T-helper 1 cell treated with Interleukin-12 subunit alpha and Interleukin-12 subunit beta and Interleukin-4 antibody, amounts not matched to agents 30 ng/mL and 1 ng/mL, for 36 hours (primary cell): Measurements from ENCODE around the gene RPUSD1. TPM values are rescaled to one million over a fixed set of nuclear protein-coding genes. Genes with fewer than 3 reads are reported as not detected.
"Not testable (repeated sequence)": the region's sequence is repeated elsewhere in the genome, so short reads cannot be mapped to it uniquely, and the experiment has no call there.

Source experiments
- intact Hi-C: fragments of 100-400 bp; cut with micrococcal nuclease; formaldehyde crosslinking; loops from one replicate; pipeline ENCODE4 v1.15.1; 2024
- total RNA-seq: library from RNA; stranded (reverse); gene quantifications from 2 replicates; pipeline ENCODE4 v1.2.3, GENCODE V29; 2022

RPUSD1 gene
- total RNA-seq, 1 donor from 2014 or later: 35.4 TPM

DNA sequence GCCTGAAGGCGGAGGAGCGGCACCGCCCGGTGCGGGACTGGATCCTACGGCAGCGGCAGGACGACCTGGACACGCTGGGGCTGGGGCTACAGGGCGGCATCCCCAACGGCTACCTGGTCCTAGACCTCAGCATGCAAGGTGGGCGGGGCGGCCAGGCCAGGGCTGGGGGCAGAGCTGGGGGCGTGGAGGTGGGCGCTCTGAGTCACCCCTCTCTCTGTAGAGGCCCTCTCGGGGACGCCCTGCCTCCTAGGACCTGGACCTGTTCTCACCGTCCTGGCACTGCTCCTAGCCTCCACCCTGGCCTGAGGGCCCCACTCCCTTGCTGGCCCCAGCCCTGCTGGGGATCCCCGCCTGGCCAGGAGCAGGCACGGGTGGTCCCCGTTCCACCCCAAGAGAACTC lies 19.8 kb downstream of the RPUSD1 start:
- intact Hi-C loops: no loop called here

DNA sequence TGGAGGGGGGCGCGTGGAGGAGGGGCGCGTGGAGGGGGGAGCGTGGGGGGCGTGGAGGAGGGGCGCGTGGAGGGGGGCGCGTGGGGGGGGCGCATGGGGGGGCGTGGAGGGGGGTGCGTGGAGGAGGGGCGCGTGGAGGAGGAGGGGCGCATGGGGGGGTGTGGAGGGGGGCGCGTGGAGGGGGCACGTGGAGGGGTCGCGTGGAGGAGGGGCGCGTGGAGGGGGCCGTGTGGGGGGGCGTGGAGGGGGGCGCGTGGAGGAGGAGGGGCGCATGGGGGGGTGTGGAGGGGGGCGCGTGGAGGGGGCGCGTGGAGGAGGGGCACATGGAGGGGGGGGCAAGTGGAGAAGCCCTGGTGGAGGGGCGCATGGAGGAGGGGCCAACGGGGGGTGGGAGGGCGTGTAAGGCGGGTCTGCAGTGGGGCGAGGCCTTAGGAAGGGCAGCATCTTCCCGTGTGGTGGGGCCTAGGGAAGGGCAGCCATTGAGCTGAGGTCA lies 20.4 kb downstream of the RPUSD1 start:
- intact Hi-C loops: no loop called here

DNA sequence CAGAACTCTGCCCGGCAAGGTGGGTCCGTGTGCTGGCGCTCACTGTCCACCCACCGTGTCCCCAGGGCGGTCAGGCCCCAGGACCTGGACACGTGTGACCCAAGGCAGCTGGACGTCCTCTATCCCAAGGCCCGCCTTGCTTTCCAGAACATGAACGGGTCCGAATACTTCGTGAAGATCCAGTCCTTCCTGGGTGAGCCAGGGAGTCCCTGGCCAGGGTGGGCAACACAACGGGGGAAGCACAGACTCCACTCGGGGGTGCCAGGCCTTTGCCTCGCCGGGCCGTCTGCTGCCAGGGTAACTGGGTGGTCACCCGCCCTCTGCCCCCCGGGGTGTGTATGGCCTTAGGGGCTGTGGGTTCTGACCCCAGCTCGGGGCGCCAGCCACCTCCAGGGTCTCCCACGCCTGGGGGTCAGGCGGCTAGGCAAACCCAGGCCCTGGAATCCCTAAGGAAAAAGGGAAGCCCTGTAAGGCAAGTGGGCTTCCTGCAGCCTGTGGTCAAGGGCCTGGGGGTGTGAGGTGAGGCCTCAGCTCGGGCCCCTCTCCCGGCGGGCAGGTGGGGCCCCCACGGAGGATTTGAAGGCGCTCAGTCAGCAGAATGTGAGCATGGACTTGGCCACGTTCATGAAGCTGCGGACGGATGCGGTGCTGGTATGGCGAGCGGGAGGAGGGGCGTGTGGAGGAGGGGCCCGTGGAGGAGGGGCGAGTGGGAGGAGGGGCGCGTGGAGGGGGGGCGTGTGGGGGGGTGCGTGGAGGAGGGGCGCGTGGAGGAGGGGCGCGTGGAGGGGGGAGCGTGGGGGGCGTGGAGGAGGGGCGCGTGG lies 21.2 kb downstream of the RPUSD1 start:
- intact Hi-C loops: no loop called here

DNA sequence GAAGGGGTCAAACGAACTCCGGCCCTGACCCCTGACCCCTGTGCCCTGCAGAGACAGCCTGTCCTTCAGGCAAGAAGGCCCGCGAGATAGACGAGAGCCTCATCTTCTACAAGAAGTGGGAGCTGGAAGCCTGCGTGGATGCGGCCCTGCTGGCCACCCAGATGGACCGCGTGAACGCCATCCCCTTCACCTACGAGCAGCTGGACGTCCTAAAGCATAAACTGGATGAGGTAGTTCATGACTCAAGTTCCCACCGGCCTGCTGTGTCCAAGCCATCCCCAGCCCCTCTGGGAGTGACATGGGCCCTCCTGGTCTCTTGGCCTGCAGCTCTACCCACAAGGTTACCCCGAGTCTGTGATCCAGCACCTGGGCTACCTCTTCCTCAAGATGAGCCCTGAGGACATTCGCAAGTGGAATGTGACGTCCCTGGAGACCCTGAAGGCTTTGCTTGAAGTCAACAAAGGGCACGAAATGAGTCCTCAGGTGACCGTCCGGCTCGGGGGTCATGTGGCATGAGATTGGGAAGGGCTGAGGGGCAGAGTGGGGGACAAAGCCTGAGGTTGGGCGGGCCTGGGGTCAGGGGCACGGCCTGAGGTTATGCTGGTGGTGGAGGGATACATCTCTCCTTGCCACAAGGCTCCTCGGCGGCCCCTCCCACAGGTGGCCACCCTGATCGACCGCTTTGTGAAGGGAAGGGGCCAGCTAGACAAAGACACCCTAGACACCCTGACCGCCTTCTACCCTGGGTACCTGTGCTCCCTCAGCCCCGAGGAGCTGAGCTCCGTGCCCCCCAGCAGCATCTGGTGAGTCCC lies 22.0 kb downstream of the RPUSD1 start:
- intact Hi-C loops: no loop called here

DNA sequence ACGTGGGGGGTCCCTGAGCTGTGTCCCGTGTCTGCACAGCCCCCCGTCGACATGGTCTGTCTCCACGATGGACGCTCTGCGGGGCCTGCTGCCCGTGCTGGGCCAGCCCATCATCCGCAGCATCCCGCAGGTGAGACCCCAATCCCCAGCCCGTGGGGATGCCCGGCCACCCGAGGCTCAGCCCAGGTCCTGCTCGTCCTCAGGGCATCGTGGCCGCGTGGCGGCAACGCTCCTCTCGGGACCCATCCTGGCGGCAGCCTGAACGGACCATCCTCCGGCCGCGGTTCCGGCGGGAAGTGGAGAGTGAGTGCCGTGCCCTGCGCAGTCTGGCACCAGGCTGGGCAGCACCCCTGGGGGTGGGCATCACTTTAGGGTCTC lies 22.7 kb downstream of the RPUSD1 start:
- intact Hi-C loops: no loop called here

DNA sequence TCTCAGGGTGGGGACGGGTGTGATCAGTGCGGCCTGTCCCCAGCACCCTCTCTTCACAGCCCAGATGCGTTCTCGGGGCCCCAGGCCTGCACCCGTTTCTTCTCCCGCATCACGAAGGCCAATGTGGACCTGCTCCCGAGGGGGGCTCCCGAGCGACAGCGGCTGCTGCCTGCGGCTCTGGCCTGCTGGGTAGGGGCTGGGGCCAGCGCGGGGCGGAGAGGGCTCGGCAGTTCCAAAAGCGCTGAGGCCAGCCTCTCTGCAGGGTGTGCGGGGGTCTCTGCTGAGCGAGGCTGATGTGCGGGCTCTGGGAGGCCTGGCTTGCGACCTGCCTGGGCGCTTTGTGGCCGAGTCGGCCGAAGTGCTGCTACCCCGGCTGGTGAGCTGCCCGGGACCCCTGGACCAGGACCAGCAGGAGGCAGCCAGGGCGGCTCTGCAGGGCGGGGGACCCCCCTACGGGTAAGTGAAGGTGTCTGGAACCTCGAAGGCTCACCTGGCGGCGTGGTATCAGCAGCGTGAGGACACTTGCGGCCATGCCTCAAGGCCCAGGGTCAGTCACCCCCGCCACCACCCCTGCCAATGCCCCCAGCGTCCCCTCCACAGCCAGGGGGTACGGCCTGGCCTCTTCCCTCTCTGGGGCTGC lies 23.2 kb downstream of the RPUSD1 start:
- intact Hi-C loops: no loop called here

DNA sequence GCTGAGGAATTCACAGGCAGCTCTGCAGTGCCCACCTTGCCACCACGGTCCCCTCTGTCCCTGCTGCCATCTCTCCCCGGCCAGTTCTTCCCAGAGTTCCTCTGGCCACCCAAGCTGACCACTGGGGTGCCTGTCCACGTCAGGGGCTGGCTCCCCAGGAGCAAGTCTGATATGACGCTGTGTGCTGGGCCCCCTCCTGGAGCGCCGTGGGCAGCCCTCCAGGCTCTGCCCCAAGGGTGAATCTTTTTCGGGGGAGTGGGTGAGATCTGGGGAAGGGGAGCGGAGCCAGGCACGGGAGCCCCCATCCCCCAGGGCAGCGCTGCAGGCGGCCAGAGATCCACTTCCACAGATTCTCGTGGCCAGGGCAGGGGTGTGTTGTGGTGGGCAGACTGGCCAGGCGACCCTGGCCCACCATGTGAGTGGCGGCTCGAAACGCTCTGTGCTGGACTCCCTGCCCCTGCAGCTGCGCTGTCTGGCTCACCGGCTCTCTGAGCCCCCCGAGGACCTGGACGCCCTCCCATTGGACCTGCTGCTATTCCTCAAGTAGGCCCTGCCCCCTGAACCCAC lies 23.9 kb downstream of the RPUSD1 start:
- intact Hi-C loops: no loop called here

DNA sequence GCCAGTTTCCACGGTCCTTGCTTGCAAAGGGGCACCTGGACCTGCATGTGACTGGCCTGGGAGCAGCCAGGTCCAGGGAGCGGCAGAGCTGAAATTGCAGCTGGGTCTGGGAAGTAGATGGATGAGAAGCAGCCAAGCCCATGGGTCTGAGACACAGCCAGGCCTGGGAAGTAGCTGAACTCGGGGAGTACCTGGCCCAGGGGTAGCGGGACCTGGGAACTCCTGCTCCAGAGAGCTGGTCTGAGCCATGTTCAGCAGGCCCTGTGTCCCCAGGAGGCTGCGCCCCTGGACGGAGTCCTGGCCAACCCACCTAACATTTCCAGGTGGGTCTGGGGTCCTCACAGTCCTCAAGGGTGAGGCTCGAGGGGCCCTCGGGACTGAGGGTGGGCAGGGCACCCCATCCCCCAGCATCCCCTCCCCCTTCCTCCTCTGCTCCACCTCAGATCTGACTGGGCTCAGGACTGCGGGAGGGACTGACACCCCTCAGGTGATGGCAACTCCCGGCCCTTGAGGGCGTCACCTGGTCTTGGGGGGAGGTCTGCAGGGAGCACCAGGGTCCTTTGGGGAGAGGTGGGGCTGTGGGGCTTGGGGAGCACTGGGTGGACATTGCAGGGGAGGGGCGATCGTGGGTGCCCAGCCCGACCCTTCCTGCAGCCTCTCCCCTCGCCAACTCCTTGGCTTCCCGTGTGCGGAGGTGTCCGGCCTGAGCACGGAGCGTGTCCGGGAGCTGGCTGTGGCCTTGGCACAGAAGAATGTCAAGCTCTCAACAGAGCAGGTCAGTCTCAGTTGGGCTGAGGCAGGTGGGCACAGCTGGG lies 24.6 kb downstream of the RPUSD1 start:
- intact Hi-C loops: no loop called here

DNA sequence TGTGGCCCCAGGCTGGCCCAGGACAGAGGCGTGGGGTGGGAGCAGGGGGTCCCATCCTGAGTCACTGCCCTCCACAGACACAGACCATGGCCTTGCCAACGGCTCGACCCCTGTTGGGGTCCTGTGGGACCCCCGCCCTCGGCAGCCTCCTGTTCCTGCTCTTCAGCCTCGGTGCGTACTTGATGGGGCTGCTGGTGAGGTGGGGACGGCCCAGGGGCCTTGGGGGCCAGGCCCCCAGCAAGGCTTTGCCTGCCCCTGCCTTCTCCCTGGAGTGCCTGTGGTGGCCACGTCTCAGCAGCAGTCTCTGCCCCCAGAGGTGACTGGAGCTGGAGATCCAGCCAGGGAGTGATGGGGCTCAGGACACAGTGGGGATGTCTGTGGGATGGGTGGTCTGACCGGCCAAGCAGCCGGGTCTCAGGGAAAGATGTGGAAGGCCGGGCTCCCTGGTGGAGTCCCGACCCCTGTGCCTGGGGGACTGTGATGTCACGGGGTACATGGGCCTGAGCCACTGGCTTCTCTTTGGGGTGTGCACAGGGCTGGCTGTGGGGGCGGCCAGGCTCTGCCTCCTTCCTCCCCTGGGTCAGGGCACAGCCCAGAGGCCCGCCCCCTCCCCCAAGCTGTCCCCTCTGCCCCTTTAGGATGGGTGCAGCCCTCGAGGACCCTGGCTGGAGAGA lies 25.4 kb downstream of the RPUSD1 start:
- intact Hi-C loops: no loop called here

DNA sequence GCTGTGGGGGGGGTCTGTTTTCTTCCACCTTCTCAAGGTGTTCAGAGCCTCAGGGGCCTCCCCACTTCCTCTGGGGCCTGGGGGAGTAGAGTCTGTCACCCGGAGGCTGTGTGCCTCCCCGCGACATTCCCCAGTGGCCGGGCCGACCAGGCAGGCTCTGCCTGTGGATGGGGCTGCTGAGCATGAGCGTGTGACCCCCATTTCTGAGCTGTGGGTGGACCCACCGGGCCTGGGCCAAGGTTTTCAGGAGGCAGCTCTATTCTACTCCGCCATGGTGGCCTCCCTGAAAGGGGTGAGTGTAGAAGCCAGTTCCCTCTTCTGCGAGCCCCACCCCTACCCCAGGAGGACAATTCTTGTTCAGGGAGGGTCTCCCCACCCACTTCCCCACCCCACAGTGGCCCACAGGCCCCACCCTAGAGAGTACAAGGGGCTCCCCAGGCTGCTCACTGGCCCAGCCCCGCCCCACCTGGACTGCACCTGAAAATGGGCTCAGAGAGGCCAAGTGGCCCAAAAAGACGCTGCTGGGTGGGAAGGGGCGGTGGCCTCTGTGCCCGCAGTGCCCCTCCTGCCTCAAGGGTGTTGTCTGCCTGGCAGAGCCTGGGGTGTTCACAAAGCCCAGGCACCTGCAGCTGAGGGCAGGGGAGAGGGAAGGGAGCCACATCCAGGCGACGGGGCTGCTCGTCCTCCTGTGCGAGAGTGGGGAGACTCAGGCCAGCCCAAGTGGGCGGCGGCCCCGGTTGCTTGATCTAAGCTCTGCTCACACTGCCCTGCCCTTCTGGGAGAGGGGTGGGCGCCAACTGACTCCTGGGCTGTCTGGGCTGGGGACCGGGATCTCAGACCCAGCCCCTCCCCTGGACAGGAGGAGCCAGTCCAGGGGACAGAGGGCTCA lies 26.3 kb downstream of the RPUSD1 start:
- intact Hi-C loops: no loop called here

DNA sequence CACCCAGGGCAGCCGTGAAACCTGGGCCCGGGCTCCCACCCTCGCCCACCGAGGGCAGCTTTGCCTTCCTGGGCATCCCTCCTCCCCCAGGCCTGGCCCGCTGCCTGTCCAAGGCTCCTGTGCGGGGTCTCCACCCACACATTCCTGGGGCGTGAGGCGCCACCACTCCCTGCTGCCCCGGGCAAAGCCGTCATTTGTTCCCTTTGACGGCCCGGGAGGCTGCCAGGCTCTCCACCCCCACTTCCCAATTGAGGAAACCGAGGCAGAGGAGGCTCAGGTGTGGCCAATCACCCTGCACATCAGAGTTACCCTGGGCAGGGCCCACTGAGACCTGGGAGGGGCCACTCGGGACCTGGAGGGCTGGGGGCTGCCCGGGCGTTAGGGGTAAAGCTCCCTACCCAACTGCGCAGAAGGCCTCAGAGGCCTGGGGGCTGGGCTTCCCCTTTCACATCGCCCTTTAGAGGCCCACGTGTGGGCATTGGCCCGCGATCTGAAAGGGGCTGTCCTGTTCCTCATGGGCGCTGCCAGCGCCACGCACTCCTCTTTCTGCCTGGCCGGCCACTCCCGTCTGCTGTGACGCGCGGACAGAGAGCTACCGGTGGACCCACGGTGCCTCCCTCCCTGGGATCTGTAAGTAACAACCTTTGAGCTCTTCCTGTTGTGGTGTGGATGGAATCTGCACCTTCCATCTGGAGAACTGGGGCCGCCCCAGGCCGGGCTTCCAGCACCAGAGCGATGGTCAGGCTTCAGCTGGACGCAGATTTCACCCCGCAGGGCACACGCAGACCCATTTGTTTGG lies 27.4 kb downstream of the RPUSD1 start, which contains the start of gene MSLN:
TSS of gene MSLN (plus strand) at position 190 of the 799 bp plus-strand sequence. CDS start 1,947 bp downstream, outside the sequence.
- intact Hi-C loops: no loop called here

DNA sequence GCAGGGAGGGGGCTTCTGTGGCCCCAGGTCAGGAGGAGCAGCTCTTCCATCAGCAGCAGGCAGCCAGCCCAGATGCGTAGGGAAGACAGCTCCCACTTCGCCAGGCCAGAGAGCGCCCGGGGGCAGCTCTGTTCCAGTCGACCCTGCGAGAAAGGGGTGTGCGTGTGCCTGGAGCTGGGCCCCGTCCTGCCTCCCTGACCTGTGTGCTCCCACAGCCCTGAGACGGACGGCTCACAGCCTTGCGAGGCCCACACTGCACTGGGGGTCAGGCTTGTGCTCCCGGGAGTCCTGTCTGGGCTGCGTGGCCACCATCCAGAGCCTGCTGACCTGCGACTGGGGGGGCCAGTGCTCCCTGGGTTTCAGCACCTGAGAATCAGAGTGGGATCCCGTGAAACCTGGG lies 28.1 kb downstream of the RPUSD1 start:
- intact Hi-C loops: no loop called here

DNA sequence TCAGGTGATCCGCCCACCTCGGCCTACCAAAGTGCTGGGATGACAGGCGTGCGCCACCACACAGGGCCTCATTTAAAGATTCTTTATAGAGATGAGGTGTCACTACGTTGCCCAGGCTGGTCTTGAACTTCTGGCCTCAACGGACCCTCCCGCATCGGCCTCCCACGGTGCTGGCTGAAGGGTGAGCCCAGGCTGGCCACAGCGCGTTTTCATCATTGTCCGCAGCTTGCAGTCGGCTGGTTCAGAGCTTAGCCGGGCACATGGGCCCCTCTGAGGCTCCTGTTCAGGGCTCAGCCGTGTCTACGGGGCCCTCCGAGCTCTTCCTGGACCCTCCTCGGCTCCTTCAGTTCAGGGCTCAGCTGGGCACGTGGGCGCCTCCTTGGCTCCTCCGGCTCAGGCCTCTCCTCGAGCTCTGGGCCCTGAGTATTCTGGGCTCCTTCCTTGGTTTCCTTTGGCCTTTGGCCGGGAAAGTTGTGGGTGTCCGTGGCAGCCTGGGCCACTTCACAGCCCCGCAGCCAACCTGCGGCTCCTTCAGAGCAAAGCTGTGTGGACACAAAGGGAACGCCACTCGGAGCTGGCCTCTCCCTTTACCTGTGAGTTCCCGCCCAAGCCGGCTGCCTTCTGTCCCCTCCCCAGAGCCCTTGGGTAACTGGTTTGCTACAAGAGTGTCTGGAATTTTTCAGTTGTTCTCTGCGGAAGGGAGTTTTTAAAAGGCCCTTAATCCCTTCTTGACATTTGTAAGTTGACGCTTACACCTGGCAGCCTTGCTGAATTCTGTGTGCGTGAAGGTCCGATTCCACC lies 28.9 kb downstream of the RPUSD1 start:
- intact Hi-C loops: no loop called here

DNA sequence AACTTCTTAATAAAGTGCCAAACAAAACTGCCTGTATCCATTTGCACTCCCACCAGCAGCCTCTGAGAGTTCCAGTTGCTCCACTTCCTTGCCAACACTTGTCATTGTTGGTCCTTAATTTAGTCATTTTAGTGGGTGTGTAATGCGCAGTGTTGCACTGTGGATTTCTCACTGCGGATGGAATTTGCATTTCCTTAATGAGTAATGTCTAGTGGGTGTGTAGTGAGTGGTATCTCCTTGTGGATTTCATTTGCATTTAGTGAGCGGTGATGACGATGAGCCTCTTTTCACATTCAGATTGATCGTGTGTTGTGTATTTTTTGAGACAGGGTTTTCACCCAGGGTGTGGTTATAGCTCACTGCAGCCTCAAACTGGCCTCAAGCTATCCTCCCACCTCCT lies 31.8 kb downstream of the RPUSD1 start:
- intact Hi-C loops: no loop called here

DNA sequence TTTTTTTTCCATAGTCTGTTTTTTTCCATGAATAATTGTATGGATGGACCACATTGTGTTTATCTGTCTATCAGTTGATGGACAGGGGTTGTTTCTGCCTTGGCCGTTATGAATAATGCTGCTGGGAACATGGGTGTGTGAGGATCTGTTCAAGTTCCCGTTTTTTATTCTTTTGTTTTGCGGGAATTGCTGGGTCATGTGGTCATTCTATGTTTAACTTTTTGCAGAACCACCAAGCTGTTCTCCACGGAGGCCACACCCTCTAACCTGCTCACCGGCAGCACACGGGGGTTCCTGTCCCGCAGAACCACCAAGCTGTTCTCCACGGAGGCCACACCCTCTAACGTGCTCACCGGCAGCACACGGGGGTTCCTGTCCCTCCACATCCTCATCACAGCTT lies 33.5 kb downstream of the RPUSD1 start:
- intact Hi-C loops: no loop called here

DNA sequence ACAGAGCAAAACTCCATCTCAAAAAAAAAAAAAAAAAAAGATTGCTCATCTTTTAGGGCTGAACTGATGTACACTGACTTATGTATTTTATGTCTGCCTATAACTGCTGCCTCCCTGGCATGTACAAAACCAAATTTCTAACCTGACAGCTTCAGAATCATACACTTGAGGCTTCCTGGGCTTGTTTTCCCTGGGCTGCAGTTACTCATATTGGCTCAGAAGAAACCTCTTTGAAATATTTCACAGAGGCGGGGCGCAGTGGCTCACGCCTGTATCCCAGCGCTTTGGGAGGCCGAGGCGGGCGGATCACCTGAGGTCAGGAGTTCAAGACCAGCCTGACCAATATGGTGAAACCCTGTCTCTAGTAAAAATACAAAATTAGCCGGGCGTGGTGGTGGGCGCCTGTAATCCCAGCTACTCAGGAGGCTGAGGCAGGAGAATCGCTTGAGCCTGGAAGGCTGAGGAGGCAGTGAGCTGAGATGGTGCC lies 34.0 kb downstream of the RPUSD1 start:
- intact Hi-C loops: not testable (repeated sequence)

DNA sequence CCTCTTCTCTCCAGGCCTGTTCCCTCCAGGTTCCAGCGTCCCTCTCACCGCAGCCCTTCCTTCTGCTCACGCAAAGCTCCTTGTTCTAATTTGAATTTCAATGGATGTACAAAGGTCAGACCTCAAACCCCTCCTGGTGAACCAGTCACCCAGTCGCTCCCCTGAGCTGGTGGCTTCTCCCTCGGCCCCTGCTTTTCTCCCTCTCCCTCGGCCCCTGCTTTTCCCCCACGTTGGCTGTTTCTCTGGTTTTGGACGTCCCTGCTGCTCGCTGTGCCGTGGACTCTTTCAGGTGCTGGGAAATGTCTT lies 36.2 kb downstream of the RPUSD1 start:
- intact Hi-C loops: no loop called here
